Immature natural killer cell (primary cell): ENCODE data around the gene GFPT2. TPM values are rescaled to one million over a fixed set of nuclear protein-coding genes. Genes with fewer than 3 reads are reported as not detected.

Experiments
- DNase-seq, 3 donors: peaks; one replicate each; pipeline ENCODE4 v3.0.0; 2022; ENCODE audit warnings: mixed read lengths in 1 of 3
- H3K27ac Mint-ChIP-seq, 6 donors: one replicate each; pipeline ENCODE4 v1.8.0; 2020; ENCODE audit warnings: mixed read lengths in 6 of 6, mild to moderate bottlenecking in 5 of 6, inconsistent platforms in 4 of 6, moderate library complexity in 3 of 6
- H3K27me3 Mint-ChIP-seq, 3 donors: one replicate each; pipeline ENCODE4 v1.8.0; 2020 to 2021; ENCODE audit warnings: low read depth in 3 of 3, mild to moderate bottlenecking in 3 of 3, mixed read lengths in 3 of 3, moderate library complexity in 3 of 3, inconsistent platforms in 1 of 3
- H3K36me3 Mint-ChIP-seq, 3 donors: one replicate each; pipeline ENCODE4 v1.8.0; 2020; ENCODE audit warnings: mixed read lengths in 3 of 3, inconsistent platforms in 2 of 3, mild to moderate bottlenecking in 2 of 3
- H3K4me1 Mint-ChIP-seq, 2 donors: one replicate each; pipeline ENCODE4 v1.8.0; 2020; ENCODE audit warnings: inconsistent platforms in 2 of 2, mild to moderate bottlenecking in 2 of 2, mixed read lengths in 2 of 2, moderate library complexity in 1 of 2
- H3K4me3 Mint-ChIP-seq, 5 donors: one replicate each; pipeline ENCODE4 v1.8.0; 2020; ENCODE audit warnings: mild to moderate bottlenecking in 5 of 5, mixed read lengths in 5 of 5, inconsistent platforms in 3 of 5, moderate library complexity in 3 of 5
- H3K9me3 Mint-ChIP-seq, 6 donors: one replicate each; pipeline ENCODE4 v1.8.0; 2020; ENCODE audit warnings: mild to moderate bottlenecking in 6 of 6, mixed read lengths in 6 of 6, inconsistent platforms in 4 of 6, moderate library complexity in 3 of 6
- polyA plus RNA-seq, 3 donors: library from polyadenylated mRNA; unstranded; fragments of 300-500 nt; fragmentation: Illumina TruSeq; gene quantifications; one replicate each; pipeline ENCODE4 v1.2.3, GENCODE V29; 2021

GFPT2 gene
- polyA plus RNA-seq, 3 donors from 2014 or later: not detected

GRCh38 chr5:180259260-180259611, 93.9 kb downstream of the GFPT2 start:
- H3K9me3 Mint-ChIP-seq: peaks cover 51 to 98% (median 88%) of the 10 kb centered on the region in 6 donors
- H3K36me3 Mint-ChIP-seq: peaks cover 85 to 97% (median 95%) of the 10 kb centered on the region in 3 donors
- DNase-seq: no peak
- no peaks in the 10 kb centered on the region for H3K4me1 Mint-ChIP-seq
- no peak overlapping the region for H3K27ac Mint-ChIP-seq
- peaks cover 2 to 7% (median 4%) of the 10 kb centered on the region in 3 donors for H3K27me3 Mint-ChIP-seq
- no peak overlapping the region for H3K4me3 Mint-ChIP-seq

GRCh38 chr5:180253036-180253824, 99.9 kb downstream of the GFPT2 start:
- Mint-ChIP-seq H3K27me3 (peaks cover 2 to 4% (median 3%) of the 10 kb centered on the region in 3 donors), H3K36me3 (peaks cover 59 to 89% (median 80%) of the 10 kb centered on the region in 3 donors)

GRCh38 chr5:180251887-180252286, 101.2 kb downstream of the GFPT2 start:
- no peaks in the 10 kb centered on the region for H3K4me1 Mint-ChIP-seq
- H3K27me3 Mint-ChIP-seq: peaks cover 2 to 4% (median 3%) of the 10 kb centered on the region in 3 donors
- peaks cover 28 to 68% (median 35%) of the 10 kb centered on the region in 6 donors for H3K9me3 Mint-ChIP-seq
- peaks cover 59 to 89% (median 80%) of the 10 kb centered on the region in 3 donors for H3K36me3 Mint-ChIP-seq
- no peak overlapping the region for H3K27ac Mint-ChIP-seq
- DNase-seq: no peak
- no peak overlapping the region for H3K4me3 Mint-ChIP-seq

More at GRCh38 chr5:180253036-180253824, 99.9 kb downstream of the GFPT2 start:
- no peak for DNase-seq
- Mint-ChIP-seq H3K4me1 (no peaks in the 10 kb centered on the region), H3K9me3 (peaks cover 36 to 81% (median 49%) of the 10 kb centered on the region in 6 donors), H3K27ac (no peak overlapping the region), H3K4me3 (no peak overlapping the region)

GRCh38 chr5:180251141-180251540, 102.0 kb downstream of the GFPT2 start:
- Mint-ChIP-seq H3K36me3 (peaks cover 64 to 89% (median 80%) of the 10 kb centered on the region in 3 donors), H3K27me3 (peaks cover 2 to 4% (median 3%) of the 10 kb centered on the region in 3 donors), H3K4me1 (no peaks in the 10 kb centered on the region), H3K27ac (no peak overlapping the region), H3K4me3 (no peak overlapping the region), H3K9me3 (peaks cover 26 to 62% (median 30%) of the 10 kb centered on the region in 6 donors)
- no peak for DNase-seq

Other genes starting within 250 kb of the GFPT2 start
- gene RASGEF1C, start 144.1 kb downstream of the GFPT2 start, polyA plus RNA-seq: not detected
- 10 to 100 TPM; 23.9 to 38.2 (median 27.6) TPM for gene MAPK9, start 61.3 kb downstream of the GFPT2 start, polyA plus RNA-seq
- 10 to 100 TPM in 1 of 3 donors, 1 to 10 TPM in 2; 5.8 to 11.2 (median 9.0) TPM for gene CNOT6, start 141.0 kb upstream of the GFPT2 start, polyA plus RNA-seq
- under 1 TPM in 1 of 3 donors, not detected in 2; 0.51 TPM for gene SCGB3A1, start 238.2 kb upstream of the GFPT2 start, polyA plus RNA-seq